KG1 (cell line): ENCODE data around the gene TPO.

Experiments
- DNase-seq: peaks from one replicate; lab custom pipeline; 2025; lab: John Stamatoyannopoulos, UW

TPO gene

DNA sequence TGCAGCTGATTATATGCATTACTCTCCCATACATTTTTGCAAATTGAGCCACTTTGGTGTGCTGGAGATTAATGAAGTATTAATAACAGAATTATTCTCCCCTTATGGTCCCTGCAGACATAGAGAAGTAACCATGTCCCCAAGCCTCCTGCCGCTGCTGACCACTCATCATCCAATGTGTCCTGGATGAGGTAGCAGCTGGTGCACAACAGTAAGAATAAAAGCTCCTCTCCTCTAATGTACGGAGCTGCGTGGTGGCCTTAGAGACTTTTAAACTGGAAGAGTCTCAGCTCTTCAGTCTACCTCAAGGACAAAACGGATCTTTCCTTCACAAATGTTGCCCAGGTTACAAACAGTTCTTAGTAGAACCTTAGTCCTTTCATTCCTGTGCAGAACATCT lies 37.7 kb downstream of the TPO start:
- no peak for DNase-seq

DNA sequence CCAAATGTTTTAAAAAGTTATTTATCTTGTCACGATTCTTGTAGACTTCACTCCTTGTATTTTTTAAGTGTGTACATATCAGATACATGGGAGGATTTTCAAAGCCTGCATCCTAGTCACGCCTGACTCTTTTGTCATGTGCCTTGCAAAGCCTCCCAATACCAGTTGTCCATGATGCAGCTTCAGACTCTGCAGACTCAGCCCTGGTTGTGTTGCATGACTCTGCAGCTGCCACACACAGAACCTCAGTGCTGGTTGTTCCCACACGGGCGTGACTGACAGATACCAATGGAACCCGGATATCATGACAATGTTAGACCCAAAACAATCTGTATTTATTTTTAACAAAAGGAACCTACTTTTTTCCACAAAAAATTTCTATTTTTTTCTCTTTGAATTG lies 38.2 kb downstream of the TPO start:
- DNase-seq: no peak

DNA sequence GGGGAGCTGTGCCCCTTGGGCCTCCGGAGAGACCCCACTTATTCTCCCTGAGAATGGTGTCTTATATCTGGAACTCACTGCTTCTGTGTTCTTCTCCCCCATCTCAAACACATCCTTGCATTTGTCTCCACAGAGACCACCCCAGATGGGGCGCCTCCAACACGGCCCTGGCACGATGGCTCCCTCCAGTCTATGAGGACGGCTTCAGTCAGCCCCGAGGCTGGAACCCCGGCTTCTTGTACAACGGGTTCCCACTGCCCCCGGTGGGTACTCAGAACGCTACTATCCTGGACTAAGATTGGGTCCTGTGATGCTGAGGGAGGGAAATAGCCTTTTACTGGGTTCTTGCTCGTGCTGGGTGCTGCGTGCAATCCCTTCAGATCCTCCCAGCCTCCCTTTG lies 40.3 kb downstream of the TPO start:
- no peak for DNase-seq

- no peak for DNase-seq
Observed at GRCh38 chr2:1454346-1454745, 41.1 kb downstream of the TPO start.

DNA sequence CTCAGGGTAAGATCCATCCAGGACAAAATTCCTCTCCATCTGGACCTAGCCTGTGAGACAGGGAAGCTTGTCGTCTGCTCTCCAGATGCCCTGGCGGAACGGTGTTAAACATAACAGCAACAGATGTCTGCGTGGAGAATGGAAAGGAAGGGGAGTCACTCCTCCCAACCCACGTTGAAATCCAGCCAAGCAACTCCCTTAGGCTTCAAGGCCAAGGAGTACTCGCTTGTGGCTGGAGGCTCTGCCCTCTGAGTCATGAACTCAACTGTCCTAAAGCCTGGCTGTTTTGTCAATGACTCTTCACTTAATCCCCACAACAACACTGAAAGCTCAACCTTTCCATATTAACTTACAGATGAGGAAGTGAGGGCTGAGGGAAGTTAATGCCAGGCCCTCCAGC lies 42.2 kb downstream of the TPO start:
- DNase-seq: no peak

DNA sequence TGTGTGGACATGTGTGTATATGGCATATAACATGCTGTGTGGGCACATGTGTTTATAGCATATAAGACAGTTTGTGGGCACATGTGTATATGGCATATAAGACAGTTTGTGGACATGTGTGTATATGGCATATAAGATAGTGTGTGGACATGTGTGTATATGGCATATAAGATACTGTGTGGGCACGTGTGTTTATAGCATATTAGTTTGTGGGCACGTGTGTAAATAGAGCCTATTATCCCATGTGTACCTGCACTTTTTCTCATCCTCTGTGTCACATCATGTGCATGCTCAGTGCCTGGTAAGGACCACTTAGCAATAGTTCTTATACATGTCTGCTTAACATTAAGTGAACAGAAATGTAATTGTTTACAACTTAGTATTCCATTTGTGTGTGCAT lies 45.2 kb downstream of the TPO start:
- DNase-seq: no peak

DNA sequence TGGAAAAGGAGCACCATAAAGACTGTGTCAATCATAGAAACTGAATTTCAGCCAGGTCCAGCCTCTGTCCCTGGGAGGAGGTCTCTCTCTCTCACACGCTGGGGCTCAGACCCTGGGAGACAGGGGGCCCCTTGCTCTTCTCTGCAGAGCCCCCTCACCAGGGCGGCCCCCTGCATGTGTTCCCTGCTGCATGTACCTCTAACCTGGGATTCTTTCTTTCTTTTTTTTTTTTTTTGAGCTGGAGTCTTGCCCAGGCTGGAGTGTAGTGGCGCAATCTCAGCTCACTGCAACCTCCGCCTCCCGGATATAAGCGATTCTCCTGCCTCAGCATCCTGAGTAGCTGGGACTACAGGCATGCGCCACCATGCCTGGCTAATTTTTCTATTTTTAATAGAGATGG lies 46.5 kb downstream of the TPO start:
- no peak for DNase-seq

DNA sequence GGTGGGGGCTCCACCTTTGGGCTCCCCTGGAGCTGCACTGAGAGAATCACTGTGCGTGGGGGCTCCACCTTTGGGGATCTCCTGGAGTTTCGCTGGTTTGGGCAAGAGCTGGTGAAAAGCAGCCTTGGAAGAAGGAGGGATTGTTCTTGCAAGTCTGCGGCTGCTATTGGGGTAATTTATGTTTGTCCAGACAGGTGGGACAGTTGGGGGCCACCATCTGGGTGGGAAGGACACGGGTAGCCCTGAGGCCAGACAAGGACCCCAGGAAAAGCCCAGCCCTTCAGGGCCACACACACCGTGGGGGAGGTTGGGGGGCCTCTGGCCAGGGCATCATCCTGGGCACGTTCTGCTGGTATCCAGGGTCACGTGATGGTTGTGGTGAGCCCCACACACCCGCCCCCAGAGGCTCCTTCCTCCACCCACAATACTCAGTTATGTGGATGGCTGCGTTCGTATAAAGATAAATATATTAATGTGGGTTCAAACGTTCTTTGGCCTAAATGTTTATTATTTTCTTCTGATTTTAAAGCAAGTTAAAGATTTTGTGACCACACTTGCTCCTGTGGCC lies 47.7 kb downstream of the TPO start:
- DNase-seq: no peak

DNA sequence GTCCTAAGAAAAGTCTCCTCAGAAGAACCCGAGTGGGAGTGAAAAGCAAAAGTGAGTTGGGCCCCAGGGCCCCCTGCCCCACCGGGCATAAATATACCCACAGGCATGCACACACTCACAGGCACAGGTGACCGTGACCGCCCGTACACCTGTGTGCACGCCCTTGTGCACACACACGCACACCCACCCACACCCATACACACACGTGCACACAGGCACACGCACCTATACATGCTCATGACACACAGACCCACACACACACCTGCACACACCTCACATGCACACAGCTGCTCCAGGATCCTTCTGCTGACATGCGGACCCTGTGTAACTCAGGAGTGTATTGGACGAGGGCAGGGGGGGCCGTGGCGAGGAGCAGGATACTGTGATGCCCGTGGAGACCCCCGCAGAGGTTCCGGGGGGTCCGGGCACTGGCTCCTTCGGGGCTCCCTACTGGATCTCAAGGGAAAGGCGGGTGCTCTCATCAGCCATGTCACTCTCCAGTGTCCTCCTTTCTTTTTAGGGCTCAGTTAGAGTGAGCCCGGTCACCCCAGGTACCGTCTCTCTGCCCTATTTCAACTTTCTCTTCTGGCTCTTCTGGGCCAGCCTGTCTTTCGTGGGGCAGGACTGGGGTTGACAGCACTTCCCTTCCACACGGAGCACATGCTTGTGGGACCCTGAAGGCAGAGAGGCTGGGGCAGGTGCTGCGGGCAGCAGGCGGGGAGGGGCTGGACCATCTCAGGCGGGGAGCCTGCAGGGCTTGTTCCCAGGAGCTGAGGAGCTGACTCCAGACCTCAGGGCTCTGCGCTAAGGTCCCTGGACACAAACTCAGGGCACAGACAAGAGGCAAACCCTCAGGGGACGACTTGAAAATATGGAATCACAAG lies 48.5 kb downstream of the TPO start:
- DNase-seq: no peak

DNA sequence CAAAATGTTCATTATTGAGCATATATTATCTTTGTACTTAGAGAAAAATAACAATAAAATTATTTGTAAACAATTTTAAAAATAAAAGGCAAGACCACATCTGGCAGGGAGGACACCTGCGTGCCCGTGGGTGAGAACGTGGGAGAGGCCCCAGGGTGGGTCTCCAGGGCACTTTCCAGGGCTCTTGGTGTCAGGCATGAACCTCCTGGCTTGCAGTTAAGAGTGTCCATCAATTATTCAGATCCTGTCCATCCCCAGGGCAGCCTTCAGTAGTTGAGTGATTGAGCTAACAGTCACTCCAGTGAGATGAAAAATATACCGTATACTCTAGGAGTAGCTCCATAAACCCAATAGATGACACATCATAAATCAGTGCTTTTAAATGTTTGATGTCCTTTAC lies 49.7 kb downstream of the TPO start:
- no peak for DNase-seq

GRCh38 chr2:1472350-1472749 lies 59.1 kb downstream of the TPO start:
- DNase-seq: no peak

DNA sequence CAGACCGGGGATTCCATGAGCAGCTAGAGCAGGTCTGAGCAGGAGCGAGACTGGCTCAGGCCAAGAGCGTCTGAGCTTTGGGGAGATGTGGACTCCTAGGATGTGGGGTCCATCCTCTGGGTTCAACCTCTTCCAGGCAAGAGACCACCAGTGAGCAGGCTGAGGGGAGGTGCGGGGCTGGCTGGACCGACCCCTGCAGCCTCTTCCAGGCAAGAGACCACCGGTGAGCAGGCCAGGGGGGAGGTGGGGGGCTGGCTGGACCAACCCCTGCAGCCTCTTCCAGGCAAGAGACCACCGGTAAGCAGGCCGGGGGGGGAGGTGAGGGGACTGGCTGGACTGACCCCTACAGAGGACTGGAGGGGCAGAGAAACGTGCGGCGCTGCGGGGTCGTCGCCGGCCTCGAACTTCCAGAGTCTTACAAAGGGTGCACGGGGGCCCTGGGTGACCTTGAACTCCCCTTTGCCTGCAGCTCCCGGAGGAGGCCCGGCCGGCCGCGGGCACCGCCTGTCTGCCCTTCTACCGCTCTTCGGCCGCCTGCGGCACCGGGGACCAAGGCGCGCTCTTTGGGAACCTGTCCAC lies 63.4 kb downstream of the TPO start:
- no peak for DNase-seq

DNA sequence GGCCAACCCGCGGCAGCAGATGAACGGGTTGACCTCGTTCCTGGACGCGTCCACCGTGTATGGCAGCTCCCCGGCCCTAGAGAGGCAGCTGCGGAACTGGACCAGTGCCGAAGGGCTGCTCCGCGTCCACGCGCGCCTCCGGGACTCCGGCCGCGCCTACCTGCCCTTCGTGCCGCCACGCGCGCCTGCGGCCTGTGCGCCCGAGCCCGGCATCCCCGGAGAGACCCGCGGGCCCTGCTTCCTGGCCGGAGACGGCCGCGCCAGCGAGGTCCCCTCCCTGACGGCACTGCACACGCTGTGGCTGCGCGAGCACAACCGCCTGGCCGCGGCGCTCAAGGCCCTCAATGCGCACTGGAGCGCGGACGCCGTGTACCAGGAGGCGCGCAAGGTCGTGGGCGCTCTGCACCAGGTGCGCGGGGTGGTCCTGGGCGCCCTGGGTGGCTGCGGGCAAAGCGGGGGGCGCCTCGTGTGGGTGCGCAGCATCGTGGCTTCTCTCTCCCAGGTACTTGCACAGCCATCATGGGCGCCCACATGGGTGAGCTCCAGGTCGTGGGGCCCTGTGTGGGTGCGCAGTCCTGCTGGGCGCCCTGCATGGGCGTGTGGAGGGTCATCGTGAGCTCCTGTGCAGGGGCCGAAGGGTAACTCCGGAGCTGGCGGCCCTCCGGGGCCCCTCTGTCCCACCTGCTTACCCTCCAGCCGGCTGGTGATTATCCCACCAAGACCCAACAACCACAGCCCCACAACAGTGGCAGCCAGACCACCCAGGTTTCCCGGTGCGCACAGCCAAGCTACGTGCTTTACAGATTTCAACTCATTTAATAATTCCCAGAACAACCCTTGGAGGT lies 64.2 kb downstream of the TPO start:
- DNase-seq: no peak

DNA sequence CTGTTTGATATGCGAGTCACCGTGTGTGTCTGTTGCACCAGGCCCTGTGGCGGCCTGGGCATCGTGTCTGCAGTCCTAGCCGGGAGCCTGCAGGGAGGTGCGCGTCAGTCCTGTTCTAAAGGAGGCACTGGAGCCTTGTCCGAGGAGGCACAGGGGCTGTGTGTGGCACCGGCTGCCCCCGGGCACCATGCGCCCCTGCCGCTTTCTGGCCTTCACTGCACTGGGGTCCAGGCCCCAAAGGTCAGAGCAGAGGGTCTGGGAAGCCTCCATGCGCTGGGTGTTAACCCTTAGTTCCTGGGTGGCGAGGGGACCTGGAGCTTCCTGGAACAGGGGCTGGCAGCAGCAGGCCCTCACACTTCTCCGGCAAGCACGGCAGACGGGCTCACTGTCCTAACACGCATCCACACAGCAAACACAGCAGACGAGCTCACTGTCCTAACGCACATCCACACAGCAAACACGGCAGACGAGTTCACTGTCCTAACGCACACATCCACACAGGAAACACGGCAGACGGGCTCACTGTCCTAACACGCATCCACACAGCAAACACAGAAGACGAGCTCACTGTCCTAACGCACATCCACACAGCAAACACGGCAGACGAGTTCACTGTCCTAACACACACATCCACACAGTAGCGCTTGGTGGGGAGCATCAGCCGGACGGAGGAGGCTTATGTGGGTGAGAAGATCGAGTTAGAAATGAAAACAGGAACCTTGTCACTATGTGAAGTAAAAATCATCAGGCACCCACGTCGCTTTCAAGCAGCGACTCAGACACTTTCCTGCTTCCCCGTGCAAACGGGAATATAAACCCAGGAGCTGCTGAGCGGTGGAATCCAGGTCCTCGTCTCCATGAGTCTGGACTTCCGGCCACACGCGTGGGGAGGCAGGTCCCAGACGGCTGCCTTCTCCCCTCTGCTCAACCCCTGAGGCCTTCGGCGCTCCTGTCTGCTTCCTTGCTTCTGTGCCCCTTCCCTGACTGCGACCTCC lies 65.3 kb downstream of the TPO start:
- DNase-seq: no peak

DNA sequence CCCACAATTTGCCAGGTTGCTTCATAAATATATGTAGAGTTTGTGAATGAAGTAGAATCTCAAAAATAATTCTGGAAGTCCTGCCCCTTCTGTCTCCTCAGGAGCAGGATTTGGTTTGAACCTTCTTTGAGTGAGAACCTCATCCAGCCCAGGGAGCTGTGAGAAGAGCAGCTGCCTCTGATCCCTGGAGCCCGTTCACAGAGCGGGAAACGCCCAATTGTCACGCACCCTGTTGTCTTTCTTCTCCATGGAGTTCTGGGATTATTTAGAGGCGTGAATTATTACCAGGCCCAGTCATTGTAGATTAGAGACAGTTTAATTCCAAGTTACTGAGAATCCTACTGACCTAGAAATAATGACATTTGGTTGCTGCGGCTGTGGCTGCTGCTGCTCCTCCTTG lies 66.1 kb downstream of the TPO start:
- DNase-seq: no peak

GRCh38 chr2:1480671-1481076 lies 67.4 kb downstream of the TPO start:
- DNase-seq: no peak

GRCh38 chr2:1481406-1482252 lies 68.4 kb downstream of the TPO start:
- DNase-seq: no peak

GRCh38 chr2:1482253-1482675 lies 69.0 kb downstream of the TPO start:
- DNase-seq: no peak

DNA sequence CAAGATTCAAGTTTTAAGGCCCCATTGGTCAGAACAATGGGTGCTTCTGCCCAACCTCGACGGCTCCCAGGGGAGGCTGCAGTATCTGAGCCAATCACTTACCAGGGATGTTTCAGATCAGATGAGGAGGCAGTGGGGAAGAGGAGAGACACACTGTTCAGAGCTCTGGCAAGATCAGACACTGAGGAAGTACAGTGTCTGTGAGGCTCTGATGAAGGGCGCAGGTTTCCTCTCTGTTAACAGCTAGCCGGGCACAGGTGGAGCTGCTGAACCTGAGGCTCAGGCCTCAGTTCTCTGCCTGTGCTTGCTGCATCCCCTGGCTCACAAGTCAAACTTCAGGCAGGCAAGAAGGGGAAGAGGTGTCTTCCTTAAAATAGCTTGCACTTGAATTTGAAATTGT lies 69.7 kb downstream of the TPO start:
- DNase-seq: no peak

- DNase-seq: no peak
Observed at GRCh38 chr2:1483551-1483950, 70.3 kb downstream of the TPO start.
